GM18519 (cell line): ENCODE results near the gene TLE5.
"Not testable (repeated sequence)": the region's sequence is repeated elsewhere in the genome, so short reads cannot be mapped to it uniquely, and the experiment has no call there.

Source experiments
- ATAC-seq: cut with Tn5 transposase; IDR thresholded peaks from one replicate; pipeline ENCODE4 v1.9.1; 2021; ENCODE audit warnings: mild to moderate bottlenecking, moderate library complexity; ENCODE audit not compliant: unreplicated experiment, low FRiP score

TLE5 gene

DNA sequence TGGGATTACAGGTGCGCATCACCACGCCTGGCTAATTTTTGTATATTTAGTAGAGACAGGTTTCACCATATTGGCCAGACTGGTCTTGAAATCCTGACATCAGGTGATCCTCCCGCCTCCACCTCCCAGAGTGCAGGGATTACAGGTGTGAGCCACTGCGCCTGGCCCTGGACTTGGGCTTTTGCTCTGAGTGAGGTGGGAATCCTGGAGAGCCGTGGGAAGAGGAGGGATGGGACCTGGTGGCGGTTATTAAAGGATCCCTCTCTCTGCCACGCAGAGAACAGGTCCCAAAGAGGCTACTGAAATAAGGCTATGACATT is 1.7 kb upstream of the TLE5 start:
- ATAC-seq = no peak

DNA sequence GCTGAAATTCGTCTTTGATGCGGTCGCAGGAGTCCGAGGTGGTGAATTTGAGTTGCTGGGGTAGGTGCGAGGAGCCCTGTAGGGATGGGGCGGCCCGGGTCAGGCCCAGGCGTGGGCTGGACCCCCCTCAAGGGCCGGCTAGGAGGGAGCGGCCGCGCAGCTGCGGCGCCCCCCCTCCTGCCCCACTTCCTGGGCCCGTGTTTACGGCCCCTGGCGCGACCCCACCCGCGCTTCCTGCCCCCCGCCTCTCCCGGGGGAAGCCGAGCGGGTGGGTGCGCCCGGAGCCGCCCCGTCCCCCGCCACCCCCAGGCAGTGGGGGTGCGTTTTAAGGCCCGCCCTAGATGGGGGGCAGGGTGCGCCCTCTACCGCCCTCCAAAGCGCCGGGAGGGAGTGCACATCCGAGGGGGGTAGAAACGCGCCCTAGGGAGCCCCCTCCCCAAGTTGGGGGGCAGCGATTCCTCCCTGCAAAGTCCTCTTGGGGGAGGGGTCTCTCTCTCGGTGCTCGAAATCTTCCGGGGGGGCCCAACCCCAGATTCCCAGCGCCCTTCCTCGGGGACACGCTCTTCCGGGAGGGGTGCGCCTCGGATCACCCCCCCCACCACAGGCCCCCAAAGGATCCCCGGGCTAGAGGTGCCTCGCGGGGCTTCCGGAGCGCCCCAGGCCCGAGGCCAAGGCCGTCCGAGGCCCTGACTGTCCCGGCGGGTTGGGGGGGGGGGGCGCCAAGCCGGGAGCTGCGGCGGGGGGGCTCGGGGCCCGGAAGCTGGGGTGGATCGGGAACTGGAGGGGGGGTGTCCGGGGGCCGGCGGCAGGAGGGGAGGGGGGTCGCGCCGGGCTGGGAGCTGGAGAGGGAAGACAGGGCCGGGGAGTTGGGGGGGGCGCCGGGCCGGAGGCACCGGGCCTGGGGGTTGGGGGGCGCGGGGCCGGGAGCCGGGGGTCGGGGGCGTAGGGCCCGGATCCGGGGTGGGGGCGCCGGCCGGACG is 823 bp downstream of the TLE5 start:
- no peak for ATAC-seq

DNA sequence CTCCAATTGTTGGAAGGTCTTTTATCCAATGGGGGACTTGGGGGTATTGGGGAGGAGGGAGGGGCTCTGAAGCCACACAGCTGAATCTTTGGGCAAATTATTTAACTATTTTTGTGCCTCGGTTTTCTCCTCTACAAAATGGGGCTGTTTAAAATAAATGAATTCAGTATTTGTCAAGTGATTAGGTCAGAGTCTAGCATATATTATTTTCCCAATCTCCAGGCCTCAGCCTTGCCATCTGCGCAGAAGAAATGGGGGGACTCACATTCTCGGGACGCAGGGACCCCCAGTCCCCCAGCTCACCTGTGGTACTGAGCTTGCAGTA is 1.5 kb downstream of the TLE5 start:
- no peak for ATAC-seq

DNA sequence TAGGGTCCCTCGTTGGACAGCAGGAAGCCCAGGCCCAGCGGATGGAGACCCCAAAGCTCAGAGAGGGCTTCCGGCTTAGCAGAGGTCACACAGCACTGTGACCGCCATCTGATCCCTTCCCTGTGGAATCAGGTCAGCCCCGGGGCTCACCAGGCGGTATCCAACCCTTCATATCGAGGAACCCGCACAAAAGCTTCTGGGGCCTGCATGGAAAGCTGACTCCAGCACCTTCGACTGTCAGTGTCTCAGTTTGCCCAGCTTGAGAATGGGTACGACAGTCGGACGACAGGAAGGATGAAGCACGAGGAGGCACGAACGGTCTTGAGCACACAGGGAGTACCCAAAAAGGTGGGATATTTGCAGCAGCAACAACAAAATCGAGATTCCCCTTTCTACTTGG is 2.6 kb downstream of the TLE5 start:
- ATAC-seq = no peak

DNA sequence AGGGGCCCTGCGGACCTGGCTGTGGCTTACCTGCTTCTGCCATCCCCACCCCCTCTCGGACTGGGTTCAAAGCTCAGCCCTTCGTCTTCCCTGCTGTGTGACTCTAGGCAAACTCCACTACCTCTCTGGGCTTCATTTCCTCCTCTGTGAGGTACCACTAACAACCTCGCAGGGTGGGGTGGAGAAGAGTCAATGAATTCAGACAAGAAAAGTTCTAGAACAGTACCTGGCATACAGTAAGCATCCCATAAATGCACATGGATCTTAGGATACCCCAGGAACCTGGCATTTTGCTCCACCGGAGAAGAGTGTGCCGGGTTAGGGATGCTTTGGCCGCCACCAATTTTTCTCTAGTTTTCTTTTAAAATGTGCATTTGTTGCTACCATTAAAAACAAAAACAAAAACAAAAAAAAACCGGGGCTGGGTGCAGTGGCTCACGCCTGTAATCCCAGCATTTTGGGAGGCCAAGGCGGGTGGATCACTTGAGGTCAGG is 3.4 kb downstream of the TLE5 start:
- no peak for ATAC-seq

DNA sequence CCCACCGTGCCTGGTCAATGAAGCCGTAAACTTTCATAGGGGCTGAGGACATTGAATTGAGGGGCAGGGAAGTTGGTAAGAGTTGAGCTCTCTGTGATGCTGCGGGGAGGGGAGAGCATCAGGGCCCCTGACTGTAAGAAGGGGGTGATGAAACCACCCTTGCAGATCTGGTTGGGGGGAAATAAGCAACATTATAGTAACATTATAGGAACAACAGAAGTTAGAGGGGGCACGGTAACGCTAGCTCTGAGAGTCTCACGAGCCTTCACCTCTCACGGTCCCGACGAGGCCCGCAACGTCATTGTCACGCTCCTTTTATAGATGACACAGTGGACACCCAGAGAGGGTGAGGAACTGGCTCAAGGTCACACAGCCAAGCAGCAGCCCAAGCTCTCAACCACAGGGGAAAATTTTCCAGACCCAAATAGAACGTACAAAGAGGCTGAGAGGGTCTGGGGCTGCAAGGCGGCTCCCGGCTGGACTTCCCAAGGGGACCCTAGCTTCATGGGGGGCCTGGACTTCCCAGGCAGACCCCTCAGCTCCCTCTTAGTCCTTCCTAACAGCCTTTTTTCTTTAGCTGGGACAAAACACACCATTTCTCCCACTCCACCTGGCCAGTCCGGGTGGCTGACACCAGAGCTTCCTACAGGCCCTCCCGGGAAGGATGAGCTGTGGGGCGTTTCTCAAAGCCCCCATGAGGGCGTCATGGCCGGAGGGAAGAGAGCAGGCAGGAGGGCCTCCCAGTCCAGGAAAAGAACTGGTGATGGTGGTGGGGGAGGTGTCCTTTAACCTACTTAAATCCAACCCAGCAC is 4.1 kb downstream of the TLE5 start:
- ATAC-seq = no peak

DNA sequence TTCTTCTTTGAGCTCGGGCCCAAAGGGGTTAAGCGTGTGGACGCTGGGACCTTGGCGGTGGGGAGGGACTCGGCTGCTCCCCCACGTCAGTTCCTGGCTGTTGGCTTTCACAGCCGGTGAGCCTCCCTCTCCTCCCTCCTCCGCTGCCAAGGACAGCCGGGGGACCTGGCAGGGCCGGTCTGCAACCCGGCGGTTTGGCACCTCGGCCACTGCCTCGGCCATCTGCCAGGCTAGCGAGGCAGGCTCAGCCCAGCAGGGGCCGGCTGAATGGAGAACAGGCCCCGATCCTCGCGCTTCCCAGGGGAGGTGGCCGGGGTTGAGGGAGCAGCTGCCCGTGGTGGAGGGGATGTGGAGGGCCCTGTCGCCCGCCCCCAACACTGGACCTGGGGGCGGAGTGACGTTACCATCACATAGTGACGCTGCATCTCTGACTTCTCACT is 5.0 kb downstream of the TLE5 start:
- ATAC-seq = no peak

DNA sequence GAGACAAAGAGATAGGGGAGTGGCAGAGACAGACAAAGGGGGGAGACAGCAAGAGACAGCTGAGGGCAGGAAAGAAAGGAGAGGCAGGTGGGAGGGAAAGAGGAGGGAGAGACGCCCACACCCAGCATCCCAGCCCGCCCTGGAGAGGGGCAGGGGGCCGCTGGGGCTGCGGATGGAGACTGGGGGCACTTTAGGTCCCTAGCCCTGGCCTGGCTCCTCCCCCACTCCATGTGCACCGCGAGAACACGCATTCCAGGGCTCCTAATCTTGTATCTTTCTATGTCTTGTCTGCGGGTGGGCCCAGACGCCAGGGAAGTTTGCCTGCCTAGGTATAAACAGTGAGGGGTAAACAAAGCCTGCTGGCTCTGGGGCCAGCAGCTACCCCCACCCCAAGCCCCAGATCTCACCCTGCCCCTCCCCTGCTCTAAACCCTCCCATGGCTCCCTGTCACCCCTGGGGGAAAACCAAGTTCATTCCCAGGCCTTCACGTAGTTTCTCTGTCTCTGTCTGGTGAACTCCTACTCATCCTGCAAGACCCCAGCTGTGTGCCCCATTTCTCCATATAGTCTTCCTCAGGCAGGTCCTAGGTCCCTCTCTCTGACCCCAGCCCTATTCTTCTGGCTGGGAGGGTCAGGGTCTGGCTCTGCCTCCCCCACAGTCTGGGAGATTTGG is 5.7 kb downstream of the TLE5 start:
- no peak for ATAC-seq

DNA sequence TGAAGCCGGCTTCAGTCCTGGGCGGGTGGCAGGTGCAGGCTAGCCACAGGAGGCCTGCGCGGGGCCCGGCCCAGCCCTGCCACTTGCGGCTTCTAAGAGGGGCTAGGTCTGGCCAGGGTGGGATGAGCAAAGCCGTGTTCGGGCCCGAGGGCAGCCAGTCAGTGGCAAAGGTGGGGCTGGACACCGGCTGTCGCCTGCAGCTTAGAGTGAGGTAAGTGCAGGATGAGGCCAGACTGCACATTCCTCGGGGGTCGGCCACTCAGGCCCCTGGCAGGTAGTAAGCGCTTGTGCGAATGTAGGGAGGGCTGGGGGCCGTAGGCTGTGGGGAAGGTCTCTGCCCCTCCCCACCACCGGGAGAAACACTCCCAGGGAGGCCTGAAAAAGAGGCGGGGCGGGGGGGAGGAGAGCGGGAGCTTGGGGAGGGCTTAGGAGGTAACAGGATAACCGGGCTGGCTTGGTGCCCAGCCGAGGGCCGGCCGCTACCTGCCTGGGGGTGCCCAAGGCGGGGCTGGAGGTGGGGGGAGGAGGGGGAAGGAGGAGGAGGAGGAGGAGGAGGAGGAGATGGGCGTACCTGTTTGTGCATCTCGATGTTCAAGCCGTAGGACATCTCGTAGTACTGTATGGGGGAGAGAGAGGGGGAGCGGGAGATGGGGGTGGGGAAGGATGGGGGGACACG is 6.4 kb downstream of the TLE5 start:
- no peak for ATAC-seq

DNA sequence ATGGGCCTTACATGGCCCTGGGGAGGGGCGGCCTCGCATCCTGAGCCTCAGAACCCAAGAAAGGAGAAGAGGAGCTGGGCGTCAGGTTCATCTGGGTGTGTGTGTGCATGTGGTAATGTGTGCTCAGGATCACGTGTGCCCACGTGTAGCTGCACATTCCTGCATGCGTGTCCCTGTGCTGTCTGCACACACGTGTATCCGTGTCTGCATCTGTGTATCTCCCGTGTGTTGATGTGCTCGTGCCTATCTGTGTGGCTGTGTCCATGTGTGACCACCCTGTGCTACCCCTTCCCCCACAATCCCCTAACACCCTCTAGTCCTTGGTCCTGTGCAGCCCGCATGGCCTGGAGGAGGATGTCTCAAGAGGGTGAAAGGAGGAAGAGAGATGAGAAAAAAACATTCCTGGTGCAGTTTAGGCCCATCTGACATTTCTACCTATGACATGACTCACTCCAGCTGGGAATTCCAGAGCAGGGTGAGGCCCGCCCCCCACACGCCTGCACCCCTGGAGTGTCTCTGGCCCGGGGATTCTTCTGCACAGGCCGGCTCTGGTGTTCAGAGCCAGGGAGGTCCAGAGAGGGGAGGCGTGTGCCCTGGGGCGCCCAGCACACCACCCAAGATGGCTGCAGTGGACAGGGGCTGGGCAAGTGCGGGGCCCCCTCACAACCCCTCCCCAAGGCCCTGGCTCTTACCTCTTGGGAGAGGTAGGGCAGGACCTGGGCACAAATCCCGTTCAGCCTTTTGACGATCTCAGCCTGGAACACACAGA is 7.1 kb downstream of the TLE5 start:
- ATAC-seq = no peak

DNA sequence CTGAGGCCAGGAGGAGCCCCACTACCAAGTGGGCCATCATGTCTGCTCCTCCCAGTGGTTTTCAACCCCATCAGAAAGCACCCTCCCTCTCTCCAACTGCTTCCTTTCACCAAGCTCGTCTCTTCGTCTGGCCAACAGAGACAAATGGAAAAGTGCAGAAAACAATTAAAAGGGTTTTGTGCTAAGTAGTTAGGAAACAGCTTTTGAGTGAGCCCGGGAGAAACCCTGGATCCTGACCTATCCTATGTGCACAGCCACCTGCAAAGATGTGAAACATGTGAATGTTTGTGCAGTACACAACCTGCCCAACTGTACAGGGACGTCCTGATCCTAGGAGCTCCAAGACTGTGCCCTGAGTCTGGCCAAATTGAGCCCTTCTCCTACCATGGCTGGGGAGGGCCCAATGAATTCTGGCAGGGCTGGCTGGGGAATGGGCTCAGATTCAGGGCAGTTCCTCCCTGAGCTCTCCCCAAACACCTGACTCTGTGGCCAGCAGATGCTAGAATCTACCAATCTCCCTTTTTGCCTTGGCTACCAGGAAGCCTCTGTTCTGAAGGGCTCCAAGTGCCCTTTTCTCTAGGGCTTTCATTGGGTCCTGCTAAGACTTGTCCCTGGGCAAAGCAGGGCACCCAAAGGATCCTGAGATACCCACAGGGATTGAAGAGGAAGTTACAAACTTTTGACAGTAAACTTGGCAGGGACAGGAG is 7.9 kb downstream of the TLE5 start:
- ATAC-seq = no peak

DNA sequence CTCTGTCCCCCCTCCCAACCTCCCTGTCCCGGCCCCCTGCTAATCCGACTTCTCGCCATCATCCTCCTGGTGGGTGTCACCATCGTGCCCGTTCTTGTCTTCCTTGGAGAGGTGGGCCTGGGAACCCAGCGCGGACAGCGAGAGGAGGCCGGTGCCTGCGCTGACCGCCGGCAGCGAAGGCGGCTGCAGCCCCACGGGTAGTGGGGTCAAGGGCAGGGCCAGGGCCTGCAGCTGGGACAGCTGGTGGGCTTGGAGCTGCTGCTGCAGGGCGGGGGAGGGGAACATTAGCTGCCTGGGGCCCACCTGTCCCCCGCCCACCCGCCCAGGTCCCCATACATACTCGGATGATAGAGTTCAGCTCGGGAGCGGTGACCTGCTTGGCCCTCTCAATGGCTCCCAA is 8.5 kb downstream of the TLE5 start:
- no peak for ATAC-seq

DNA sequence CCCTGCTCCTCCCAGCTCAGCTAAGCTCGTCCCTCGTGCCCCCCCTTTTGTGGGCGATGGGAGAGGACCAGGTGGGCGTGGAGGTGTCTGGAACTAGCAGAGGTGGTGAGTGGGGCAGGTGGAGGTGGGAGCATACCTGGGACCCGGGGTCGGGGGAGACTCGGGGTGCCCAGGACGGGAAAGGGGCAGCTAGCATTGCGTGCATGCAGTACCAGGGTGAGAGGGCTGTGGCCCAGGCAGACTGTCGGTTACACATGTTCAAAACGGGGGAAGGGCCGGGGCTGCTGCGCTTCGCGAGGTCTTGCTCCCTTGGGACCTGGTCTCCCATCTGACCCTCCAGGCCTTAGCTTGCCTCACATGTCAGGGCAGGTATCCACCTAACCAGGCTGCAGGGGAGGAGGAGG is 9.1 kb downstream of the TLE5 start:
- ATAC-seq = no peak

DNA sequence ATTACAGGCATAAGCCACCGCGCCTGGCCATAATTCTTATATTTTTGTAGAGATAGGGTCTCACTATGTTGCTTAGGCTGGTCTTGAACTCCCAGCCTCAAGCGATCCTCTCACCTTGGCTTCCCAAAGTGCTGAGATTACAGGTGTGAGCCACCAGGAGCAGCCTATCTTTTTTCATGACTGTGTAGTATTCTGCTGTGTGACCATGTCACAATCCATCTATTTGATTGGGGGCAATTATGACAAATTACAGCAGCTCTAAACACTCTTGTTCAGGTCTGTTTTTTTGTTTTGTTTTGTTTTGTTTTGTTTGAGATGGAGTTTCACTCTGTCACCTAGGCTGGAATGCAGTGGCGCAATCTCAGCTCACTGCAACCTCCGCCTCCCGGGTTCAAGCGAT is 12.3 kb downstream of the TLE5 start:
- ATAC-seq = not testable (repeated sequence)

DNA sequence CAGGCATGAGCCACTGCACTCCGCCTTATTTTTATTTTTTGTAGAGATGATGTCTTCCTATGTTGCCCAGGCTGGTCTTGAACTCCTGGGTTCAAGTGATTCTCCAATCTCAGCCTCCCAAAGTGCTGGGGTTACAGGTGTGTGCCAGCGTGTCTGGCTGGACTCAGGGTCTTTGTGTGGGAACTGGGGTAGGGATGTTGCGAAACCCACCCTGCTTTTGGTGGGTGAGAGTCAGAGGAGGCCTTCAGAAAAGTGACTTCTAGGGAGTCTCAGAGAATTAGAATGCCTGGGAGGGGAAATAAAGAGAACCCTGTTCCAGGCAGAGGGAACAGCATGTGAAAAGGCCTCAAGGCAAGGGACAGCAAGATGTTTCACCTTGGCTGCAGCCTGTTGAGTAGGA is 13.2 kb downstream of the TLE5 start:
- no peak for ATAC-seq

DNA sequence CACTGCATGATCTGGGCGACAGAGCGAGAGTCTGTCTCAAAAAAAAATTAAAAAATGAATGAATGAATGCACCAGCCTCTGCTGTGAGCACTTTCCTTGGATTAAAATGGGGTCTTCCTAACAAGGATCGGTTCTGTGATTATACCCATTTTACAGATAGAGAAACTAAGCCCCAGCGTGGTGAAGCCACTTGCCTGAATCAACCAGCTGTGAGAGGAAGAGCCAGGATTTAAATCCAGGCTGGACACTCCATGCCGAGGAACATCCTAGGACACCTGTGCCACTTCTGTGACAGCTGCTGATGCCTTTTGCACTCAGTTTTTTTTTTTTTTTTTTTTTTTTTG is 14.1 kb downstream of the TLE5 start:
- ATAC-seq = no peak

DNA sequence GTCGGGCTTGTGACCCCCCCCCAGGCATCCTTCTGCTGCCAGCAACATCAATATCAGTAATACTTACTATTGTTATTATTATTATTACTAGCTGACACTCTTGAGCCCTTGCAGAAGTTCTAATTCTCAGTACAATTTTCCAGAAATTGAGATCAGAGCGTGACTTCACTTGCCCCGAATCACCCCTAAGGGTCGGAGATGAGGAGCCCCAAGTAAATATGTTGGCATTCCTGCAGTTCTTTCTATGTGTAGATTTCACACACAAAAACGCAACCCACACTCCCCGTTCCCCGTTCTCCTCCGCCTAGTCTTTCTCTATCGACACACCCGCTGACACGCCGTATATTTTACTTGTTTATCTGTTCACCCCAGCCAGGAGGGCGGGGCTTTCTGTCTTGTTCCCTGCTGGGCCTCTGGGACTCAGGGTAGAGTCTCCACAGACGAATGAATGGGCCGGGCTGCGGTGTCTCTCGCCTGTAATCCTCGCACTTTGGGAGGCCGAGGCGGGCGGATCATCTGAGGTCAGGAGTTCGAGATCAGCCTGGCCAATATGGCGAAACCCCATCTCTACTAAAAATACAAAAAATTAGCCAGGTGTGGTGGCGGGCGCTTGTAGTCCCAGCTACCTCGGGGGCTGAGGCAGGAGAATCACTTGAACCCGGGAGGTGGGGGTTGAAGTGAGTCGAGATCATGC is 14.7 kb downstream of the TLE5 start:
- no peak for ATAC-seq

DNA sequence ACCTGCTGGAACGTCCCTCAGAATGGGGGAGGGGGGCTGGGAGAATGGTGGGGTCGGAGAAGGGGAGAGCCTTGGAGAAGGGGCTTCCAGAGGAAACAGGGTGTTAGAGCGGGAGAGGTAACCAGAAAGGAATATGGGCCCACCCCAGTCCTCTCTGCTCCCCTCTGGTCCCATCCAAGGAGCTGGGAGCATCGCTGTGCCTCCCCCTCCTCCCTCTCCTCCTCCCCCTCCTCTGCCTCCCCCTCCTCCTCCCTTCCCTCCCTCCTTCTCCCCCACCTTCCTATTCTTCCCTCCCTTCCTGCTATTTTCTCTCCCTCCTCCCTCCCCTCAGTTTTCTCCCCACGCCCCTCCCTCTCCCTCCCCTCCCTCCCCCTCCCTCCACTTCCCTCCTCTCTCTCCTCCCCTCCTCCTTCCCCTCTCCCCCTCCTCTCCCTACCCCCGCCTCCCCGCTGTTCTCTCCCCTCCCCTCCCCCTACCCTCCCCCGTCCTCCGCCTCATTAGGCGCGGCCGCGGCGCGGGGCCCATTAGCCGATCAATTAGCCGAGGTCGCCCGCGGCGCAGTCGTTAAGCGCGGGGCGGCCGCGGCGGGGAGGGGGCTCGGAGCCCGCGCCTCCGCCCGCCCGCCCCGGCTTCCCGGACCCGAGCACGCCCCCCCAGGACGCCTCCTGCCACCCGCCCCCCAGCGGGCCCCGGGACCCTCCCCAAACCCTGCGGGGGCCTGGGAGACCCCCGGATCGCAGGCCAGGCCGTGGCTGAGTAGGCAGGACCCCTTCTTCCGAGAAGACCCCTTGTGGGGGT is 15.4 kb downstream of the TLE5 start:
- no peak for ATAC-seq
